K562 (cell line): ENCODE measurements around the gene SAE1. TPM values are rescaled to one million over a fixed set of nuclear protein-coding genes. Genes with fewer than 3 reads are reported as not detected.

ENCODE experiments used
- ATF1 ChIP-seq, 2 experiments: fragments of 450-650 bp in 1 of 2; IDR thresholded peaks; 2 replicates each; pipeline ENCODE4 v1.6.1; 2016; ENCODE audit warnings: missing compliant biosample characterization in 1 of 2, missing genetic modification characterization in 1 of 2
- BCL6 ChIP-seq: fragments of 250-450 bp; sonication (Bioruptor Pico); IDR thresholded peaks from 2 replicates; pipeline ENCODE4 v1.4.0; 2020
- CREB3L1 ChIP-seq: fragments of 450-650 bp; IDR thresholded peaks from 2 replicates; pipeline ENCODE4 v1.6.1; 2014; ENCODE audit warnings: low read depth, mild to moderate bottlenecking, moderate library complexity, borderline replicate concordance
- CTCFL ChIP-seq: IDR thresholded peaks from 2 replicates; pipeline ENCODE4 v1.6.1; 2011; ENCODE audit warnings: borderline replicate concordance, low read depth, mild to moderate bottlenecking, moderate library complexity, low read length; ENCODE audit not compliant: insufficient read depth, poor library complexity, severe bottlenecking
- DIDO1 ChIP-seq: fragments of 450-650 bp; IDR thresholded peaks from 2 replicates; pipeline ENCODE4 v1.6.1; 2016; ENCODE audit warnings: low read depth, missing biosample characterization, missing genetic modification characterization
- DMBX1 ChIP-seq: fragments of 250-450 bp; sonication (Bioruptor Pico); IDR thresholded peaks from 2 replicates; pipeline ENCODE4 v1.8.0; 2022; ENCODE audit warnings: inconsistent platforms, mild to moderate bottlenecking, moderate library complexity, borderline replicate concordance
- FIP1L1 ChIP-seq: fragments of 200-400 bp; formaldehyde crosslinking; IDR thresholded peaks from 2 replicates; pipeline ENCODE4 v1.6.1; 2018; ENCODE audit warnings: mild to moderate bottlenecking, low read depth, low read length; ENCODE audit not compliant: poor library complexity, severe bottlenecking
- LCOR ChIP-seq: sonication (generic); formaldehyde crosslinking; IDR thresholded peaks from 2 replicates; pipeline ENCODE4 v1.8.0; 2022; ENCODE audit warnings: mild to moderate bottlenecking, missing genetic modification reagents
- NFRKB ChIP-seq: fragments of 450-650 bp; IDR thresholded peaks from 2 replicates; pipeline ENCODE4 v1.6.1; 2016; ENCODE audit warnings: low read depth
- RHOXF2B ChIP-seq: fragments of 250-450 bp; sonication (Bioruptor Pico); conservative IDR thresholded peaks from 2 replicates; pipeline ENCODE4 v1.5.1; 2021
- ZBTB33 ChIP-seq: sonication (generic); formaldehyde crosslinking; IDR thresholded peaks from 2 replicates; pipeline ENCODE4 v1.8.1; 2023; ENCODE audit warnings: mild to moderate bottlenecking, missing genetic modification reagents
- ZNF12 ChIP-seq: sonication (generic); formaldehyde crosslinking; IDR thresholded peaks from 2 replicates; pipeline ENCODE4 v1.4.0; 2020; ENCODE audit warnings: mild to moderate bottlenecking, missing genetic modification reagents
- ZNF384 ChIP-seq: IDR thresholded peaks from 2 replicates; pipeline ENCODE4 v1.6.1; 2012; ENCODE audit warnings: low read depth, low read length, improper control_type of control experiment
- ZNF551 ChIP-seq: fragments of 250-450 bp; sonication (Bioruptor Pico); IDR thresholded peaks from 2 replicates; pipeline ENCODE4 v1.5.0; 2021; ENCODE audit warnings: mild to moderate bottlenecking, moderate library complexity
- polyA plus RNA-seq, 8 experiments: library from polyadenylated mRNA; depleted of rRNA in 4 of 8; stranded (reverse) in 5 of 8; unstranded in 3 of 8; fragments of >200 nt; fragmentation: Nextera tagmentation in 2 of 8; fragmentation: Illumina TruSeq in 1 of 8; extraction: Ambion mirVana in 2 of 8; extraction: Trizol in 1 of 8; gene quantifications; 2 replicates each; pipeline versions ENCODE4 v1.2.1 to v1.2.3, GENCODE V29; 2011 to 2014; ENCODE audit warnings: inconsistent platforms in 1 of 8, missing spikeins in 1 of 8
- total RNA-seq, 7 experiments: library from RNA; depleted of rRNA in 6 of 7; stranded (reverse); fragments of >200 nt in 6 of 7; fragmentation: Illumina TruSeq in 2 of 7; extraction: Trizol in 2 of 7; gene quantifications; 2 replicates each; pipeline versions ENCODE4 v1.2.1 to v1.2.3, GENCODE V29; 2011 to 2021; ENCODE audit warnings: low replicate concordance in 1 of 7
- TF ChIP-seq, protein P1 (sequence below): sonication (generic); formaldehyde crosslinking; IDR thresholded peaks from 2 replicates; pipeline ENCODE4 v1.8.1; 2023; ENCODE audit warnings: missing genetic modification reagents, mild to moderate bottlenecking, borderline replicate concordance

SAE1 gene
- total and polyA plus RNA-seq, 9 of the 15 experiments (the other 6 are each of a cell fraction or from before 2014, with no cell fraction given) = 82.8 to 299 (median 217) TPM

- TF ChIP-seq, protein P1, sequence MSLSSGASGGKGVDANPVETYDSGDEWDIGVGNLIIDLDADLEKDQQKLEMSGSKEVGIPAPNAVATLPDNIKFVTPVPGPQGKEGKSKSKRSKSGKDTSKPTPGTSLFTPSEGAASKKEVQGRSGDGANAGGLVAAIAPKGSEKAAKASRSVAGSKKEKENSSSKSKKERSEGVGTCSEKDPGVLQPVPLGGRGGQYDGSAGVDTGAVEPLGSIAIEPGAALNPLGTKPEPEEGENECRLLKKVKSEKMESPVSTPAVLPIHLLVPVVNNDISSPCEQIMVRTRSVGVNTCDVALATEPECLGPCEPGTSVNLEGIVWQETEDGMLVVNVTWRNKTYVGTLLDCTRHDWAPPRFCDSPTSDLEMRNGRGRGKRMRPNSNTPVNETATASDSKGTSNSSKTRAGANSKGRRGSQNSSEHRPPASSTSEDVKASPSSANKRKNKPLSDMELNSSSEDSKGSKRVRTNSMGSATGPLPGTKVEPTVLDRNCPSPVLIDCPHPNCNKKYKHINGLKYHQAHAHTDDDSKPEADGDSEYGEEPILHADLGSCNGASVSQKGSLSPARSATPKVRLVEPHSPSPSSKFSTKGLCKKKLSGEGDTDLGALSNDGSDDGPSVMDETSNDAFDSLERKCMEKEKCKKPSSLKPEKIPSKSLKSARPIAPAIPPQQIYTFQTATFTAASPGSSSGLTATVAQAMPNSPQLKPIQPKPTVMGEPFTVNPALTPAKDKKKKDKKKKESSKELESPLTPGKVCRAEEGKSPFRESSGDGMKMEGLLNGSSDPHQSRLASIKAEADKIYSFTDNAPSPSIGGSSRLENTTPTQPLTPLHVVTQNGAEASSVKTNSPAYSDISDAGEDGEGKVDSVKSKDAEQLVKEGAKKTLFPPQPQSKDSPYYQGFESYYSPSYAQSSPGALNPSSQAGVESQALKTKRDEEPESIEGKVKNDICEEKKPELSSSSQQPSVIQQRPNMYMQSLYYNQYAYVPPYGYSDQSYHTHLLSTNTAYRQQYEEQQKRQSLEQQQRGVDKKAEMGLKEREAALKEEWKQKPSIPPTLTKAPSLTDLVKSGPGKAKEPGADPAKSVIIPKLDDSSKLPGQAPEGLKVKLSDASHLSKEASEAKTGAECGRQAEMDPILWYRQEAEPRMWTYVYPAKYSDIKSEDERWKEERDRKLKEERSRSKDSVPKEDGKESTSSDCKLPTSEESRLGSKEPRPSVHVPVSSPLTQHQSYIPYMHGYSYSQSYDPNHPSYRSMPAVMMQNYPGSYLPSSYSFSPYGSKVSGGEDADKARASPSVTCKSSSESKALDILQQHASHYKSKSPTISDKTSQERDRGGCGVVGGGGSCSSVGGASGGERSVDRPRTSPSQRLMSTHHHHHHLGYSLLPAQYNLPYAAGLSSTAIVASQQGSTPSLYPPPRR (CRISPR knock-in tag) = 0 out of 2 replicates have a peak, but pooled peaks have one; percentile 71
- TF ChIP-seq CREB3L1 = peak; percentile 91
- peak; percentile 95 for TF ChIP-seq LCOR (CRISPR knock-in tag)
- TF ChIP-seq ZNF12 = peak; percentile 38; the same call in 1 of the 2 replicates
- TF ChIP-seq BCL6 = no peak
- TF ChIP-seq DMBX1 (CRISPR knock-in tag) = no peak; the same call in 1 of the 2 replicates
- 0 out of 2 replicates have a peak, but pooled peaks have one; percentile 24 for TF ChIP-seq ZNF384
- peak; percentile 99 for TF ChIP-seq CTCFL
- peak; percentile 47 for TF ChIP-seq FIP1L1
- TF ChIP-seq DIDO1 (tag) = peak; percentile 38; the same call in 1 of the 2 replicates
- TF ChIP-seq RHOXF2B (CRISPR knock-in tag) = 0 out of 2 replicates have a peak, but pooled peaks have one; percentile 51
- TF ChIP-seq ZNF551 (CRISPR knock-in tag) = no peak
- no peak for TF ChIP-seq ATF1 (CRISPR knock-in tag; IDR thresholded peaks at IDR 0.05)
- peak; percentile 70 for TF ChIP-seq ATF1 (tag; IDR thresholded peaks at IDR 0.05)
- TF ChIP-seq NFRKB = peak; percentile 93; the same call in 1 of the 2 replicates
- peak; percentile 92 for TF ChIP-seq ZBTB33 (CRISPR knock-in tag)
These were observed at the start of gene SAE1 (continued) for GRCh38 chr19:47130589-47131227.
